ENCODE measurements around the gene RASGEF1C.
"Not testable (repeated sequence)": the region's sequence is repeated elsewhere in the genome, so short reads cannot be mapped to it uniquely, and the experiment has no call there.

Gene RASGEF1C

DNA sequence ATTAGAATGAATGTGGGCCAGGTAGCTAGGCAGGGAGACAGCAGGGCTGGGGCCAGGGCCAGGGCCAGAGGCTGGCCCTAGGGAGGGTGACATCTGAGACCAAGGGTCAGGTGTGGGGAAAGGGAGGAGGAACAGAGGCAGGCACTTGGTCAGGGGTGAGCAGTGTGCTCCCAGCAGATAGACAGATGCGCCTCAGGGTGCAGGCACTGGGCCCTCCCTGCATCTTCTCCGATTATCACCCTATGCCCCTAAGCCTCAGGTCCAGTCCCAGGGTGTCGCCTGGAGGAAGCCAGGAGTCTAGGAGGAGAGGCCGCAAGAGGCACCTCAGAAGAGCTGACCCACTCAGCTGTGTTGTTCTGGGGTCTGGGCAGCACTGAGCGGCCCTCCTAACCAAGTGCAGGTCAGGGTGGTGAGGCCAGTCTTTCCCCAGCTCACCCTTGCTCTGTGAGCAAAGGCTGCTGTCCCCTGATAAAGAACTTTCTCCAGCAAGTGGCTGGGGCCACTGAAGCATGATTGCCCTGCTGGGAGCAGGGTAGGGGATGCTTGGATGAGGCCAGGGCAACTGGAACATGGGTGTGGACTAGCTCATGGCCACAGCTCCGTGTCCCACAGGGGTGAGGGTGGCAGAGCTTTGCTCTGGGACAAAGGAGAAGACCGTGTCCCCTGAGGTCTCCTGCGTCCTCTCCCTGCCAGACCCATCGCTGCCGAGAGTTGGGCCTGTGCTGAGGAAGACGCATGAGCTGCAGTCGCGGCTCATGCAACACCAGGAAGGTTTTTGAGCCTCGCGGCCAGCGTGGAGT lies 2.1 kb upstream of the RASGEF1C start:
- DNase-seq, result no peak

- DNase-seq, result not testable (repeated sequence)
Observed at GRCh38 chr5:180210077-180210476, 1.1 kb upstream of the RASGEF1C start.

DNA sequence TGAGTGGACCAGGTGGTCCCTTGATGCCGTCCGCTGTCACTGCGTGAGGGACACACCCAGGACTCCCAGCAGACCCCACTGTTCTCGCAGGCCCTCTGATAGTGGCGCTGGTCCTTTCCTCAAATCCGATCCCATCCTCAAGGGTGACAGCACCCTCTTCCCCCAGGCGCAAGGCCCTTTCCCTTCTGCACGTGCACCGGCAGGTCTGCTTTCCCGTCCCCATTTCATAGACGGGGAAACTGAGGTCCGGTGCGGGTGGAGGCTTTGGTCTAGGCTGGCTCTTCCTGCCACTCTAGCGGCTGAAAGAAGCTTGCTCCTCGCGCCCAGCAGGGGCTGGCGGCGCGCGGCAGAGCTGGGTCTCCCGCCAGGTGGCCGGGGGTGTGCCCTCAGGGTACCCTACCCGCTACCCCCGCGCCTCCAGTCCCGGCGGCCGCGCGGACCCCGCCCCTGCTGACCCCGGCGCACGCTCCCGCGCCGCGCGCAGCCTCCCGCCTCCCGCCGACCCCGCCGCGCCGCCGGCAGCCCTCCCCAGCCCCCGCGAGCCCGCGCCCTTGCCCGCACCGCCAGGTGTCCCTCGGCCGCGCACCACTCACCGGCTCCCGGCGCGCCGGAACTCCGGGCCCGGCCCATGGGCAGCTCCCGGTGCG lies 453 bp downstream of the RASGEF1C start:
- peak; percentile 10 for DNase-seq

- DNase-seq, result no peak
Observed at GRCh38 chr5:180208038-180208434, 975 bp downstream of the RASGEF1C start.

- no peak for DNase-seq
Observed at GRCh38 chr5:180207593-180207992, 1.4 kb downstream of the RASGEF1C start.

DNA sequence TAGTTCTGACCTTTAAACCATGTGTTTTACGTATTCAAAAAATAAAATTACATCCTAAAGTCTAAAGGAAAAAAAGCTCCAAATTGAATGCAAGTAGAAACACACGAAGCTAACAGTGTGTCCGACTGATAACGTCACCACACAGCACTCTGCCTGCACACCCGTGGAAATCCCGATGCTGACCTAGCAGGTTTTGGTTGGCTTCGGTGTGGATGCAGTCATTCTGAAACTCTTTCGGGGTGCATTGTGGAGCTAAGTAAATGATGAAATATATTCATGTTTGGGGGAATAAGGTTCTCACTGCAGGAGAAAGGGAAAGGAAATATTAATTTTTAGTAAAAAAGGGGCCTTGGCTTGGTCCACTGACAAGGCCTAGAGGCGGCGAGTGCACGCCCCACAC lies 2.0 kb downstream of the RASGEF1C start:
- DNase-seq, result no peak

DNA sequence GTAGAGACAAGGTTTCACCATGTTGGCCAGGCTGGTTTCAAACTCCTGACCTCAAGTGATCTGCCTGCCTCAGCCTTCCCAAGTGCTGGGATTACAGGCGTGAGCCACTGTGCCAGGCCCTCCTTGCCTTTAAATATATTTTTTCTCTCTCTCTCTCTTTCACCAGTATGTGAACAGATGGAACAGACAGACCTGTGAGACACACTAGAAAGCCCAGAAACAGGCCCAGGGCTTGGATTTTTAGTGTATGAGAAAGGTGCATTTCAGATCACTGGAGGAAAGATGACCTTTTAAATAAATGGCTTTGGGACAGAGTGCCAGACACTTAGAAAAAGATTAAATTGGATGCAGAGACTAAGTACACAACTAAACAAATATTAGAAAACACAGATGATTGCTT lies 3.1 kb downstream of the RASGEF1C start:
- no peak for DNase-seq

- no peak for DNase-seq
Observed at GRCh38 chr5:180204276-180204819, 4.7 kb downstream of the RASGEF1C start.

- no peak for DNase-seq
Observed at GRCh38 chr5:180202939-180203573, 6.0 kb downstream of the RASGEF1C start.

GRCh38 chr5:180201051-180201987 lies 7.7 kb downstream of the RASGEF1C start:
- DNase-seq, result no peak

- DNase-seq, result no peak
Observed at GRCh38 chr5:180199390-180199789, 9.6 kb downstream of the RASGEF1C start.

GRCh38 chr5:180198208-180198607 lies 10.8 kb downstream of the RASGEF1C start:
- DNase-seq, result no peak

DNA sequence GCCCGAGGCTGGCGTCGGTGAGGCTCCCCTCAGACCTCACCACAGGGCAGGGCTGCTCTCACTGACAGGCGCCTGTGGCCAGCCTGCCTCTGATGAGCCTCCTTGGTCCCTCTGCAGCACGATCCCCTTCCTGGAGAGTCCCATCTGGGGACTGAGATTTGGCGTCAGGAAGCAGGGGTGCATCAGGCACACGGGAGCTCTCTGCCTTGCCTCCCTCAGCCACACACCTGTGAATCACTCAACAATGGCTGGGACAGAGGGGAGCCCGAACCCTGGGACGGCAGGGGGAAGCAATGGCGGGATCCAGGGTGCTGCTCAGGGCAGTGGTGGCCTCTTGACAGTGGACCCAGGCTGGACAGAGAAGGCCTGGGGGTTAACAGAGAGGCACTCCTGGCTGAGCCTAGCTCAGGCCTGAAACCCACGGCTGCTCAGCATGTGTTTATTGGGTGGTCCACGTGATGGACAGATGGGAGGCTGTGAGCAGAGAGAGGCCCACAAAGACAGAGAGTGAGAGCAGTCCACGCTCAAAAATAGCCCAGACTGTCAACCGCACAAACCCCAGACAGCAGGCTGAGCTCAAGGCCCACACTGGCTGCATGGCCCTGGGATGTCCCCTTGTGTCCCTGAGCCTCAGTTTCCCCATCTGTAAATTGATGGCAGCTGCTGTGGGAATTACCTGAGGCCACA lies 11.9 kb downstream of the RASGEF1C start:
- no peak for DNase-seq

- no peak for DNase-seq
Observed at GRCh38 chr5:180194410-180195345, 14.3 kb downstream of the RASGEF1C start.

DNA sequence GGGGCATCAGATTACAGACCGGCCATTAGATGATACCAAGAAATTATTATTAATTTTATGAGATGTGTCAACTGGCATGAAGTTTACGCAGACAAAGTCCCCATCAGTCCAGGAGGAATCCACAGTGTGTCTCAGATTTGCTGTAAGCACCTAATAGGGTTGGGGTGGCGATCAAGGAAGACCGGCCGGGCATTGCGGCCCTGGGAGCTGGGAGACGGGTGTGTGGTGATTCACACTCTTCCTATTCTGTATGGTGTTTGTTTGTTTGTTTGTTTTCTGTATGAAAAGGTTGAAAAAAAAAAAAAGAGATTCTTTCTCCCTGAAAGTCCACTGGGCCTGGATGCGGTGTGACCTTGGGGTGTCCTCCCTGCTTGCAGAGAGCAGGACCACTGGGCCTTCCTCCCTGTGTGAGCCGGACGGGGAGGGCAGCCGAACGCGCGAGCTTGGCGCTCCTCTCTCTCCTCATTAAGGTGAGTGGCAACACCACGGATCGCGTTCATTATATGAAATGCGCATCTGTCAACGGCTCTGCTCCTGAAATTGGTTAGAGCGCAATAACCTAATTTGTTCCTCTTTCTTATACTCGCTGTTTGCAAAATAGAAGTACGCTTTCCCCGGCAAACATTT lies 15.1 kb downstream of the RASGEF1C start:
- no peak for DNase-seq

DNA sequence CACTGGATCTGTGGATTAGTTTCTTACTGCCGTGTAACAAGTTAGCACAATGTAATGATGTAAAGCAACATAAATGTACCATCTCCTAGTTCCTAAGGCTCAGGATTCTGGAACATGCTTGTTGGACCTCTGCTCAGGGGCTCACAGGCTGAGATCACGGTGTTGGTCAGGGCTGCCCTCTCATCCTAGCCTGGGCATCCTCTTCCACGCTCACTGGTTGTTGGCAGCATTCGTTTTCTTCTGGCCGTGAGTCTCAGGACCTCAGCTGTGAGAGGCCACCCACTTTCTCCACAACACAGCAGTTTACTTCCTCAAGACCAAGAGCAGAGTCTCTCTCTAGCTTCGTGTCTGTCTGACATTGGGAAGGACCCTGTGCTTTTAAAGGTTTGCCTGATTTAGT lies 17.3 kb downstream of the RASGEF1C start:
- DNase-seq, result no peak

DNA sequence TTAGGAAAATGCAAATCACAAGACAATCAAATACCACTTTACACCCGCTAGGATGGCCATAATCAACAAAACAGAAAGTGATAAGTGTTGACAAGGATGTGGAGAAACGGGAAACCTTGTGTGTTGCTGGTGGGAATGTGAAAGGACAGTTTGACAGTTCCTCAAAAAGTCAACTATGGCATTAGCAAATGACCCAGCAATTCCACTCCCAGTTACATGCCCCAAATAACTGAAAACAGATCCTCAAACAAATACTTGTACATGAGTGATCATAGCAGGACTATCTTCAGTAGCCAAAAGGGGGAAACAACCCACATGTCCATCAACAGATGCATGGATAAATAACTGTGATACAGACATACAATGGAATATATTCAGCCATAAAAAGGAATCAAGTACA lies 21.2 kb downstream of the RASGEF1C start:
- DNase-seq, result no peak

DNA sequence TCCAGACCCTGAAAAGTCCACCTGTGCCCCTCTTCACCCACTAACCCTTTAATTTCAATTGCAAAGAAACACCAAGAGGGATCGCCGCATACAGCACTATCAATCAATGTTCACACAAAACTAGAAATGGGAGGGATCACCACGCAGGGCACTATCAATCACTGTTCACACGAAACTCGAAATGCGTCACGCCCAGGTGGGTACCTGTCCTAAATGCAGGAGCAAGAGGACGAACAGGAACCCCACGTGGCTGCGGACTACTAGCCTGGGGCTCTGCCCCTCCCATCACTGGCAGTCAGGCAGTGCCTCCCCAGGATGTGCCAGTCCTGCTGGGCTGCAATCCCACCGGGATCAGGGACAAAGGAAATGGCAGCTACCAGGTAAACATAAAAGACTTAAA lies 28.2 kb downstream of the RASGEF1C start:
- DNase-seq, result no peak

DNA sequence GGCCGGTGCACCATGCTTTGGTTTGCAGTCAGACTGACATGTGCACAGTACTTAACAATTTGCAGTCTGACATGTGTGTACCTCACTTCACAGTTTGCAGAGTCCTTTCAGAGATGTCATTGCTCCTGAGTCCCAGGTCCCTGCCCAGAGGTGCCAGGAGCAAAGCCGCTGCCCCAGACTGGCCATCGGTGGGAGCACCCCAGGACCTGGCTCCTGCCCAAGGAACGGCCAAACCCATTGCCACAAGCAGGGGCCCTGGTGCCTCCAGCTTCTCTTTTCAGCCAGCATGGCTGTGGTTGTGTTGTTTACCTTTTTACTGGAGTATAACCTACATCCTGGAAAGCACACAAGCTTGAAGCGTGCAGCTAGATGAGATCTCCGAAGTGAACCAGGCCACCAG lies 28.6 kb downstream of the RASGEF1C start:
- DNase-seq, result no peak

Data from stimulated activated CD4-positive, alpha-beta T cell treated with anti-CD3 and anti-CD28 coated beads, Interleukin-4, amount 100 ng/mL, for 1 hour (primary cell).